HG03342 (cell line): ENCODE results near the gene GFOD2.

ENCODE experiments used
- ATAC-seq: cut with Tn5 transposase; IDR thresholded peaks from one replicate; pipeline ENCODE4 v1.9.1; 2021; ENCODE audit warnings: mild to moderate bottlenecking, moderate library complexity; ENCODE audit not compliant: unreplicated experiment

The GFOD2 gene

DNA sequence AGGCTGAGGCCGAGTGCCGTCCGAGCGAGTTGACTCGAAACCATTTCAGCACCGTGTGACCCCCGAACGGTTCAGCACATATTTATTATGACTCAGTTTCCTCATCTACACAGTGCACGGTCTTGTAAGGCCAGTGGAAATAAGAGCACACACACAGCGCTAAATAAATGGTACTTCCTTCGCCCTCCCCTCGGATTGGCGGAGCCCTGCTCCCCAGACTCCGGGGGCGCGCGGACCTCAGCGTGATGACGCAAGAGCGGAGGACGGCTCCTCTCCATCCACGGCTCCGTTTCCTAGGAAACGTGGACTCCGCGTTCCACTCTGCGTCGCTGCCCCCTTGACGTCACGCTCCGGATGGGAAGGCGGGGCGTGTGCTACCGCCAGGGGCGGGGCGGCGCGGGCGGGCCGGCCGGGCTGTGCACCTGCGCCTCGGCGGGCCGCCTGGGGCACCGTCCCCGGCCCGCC is 58.5 kb downstream of the GFOD2 start, which contains the start of gene PARD6A:
Gene PARD6A (plus strand): TSS at position 397 of the 465 bp plus-strand sequence. CDS start 79 bp downstream, outside the sequence.
- peak; percentile 72 for ATAC-seq

GRCh38 chr16:67659675-67660563 is 59.2 kb downstream of the GFOD2 start, which contains the start of gene ACD:
ACD (minus strand) TSS chr16:67660260; CDS start chr16:67660220, 40 bp downstream.
- ATAC-seq = peak; percentile 44

- ATAC-seq = no peak
Measured at GRCh38 chr16:67658849-67659674, 60.1 kb downstream of the GFOD2 start.

GRCh38 chr16:67657751-67658518 is 61.2 kb downstream of the GFOD2 start:
- ATAC-seq = no peak

GRCh38 chr16:67657017-67657608 is 62.0 kb downstream of the GFOD2 start:
- ATAC-seq = no peak

DNA sequence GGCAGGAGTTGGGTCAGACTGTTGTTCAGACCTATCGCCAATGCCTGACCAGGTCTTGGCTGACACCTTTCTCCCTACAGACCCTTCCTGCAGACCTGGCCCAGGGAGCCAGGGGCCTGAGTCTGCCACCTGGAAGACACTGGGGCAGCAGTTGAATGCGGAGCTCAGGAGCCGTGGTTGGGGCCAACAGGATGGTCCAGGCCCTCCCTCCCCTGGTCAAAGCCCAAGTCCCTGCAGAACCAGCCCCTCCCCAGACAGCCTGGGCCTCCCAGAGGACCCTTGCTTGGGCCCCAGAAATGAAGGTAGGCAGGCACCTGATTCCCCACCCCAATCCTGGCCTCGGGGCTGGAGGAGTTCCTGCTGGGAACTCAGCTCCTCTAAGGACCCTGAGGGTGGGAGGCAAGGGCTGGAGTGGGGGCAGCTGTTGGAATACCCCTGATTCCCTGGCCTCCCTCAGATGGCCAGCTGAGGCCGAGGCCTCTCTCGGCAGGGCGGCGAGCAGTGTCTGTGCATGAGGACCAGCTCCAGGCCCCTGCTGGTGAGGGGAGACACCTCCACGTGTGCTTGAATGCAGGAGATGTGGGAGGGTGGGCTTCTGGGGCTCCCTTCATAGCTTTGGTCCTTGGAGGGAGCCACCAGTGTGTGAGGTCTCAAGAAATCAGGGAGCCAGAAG is 62.6 kb downstream of the GFOD2 start:
- no peak for ATAC-seq

- no peak for ATAC-seq
Measured at GRCh38 chr16:67655363-67655762, 63.8 kb downstream of the GFOD2 start.

DNA sequence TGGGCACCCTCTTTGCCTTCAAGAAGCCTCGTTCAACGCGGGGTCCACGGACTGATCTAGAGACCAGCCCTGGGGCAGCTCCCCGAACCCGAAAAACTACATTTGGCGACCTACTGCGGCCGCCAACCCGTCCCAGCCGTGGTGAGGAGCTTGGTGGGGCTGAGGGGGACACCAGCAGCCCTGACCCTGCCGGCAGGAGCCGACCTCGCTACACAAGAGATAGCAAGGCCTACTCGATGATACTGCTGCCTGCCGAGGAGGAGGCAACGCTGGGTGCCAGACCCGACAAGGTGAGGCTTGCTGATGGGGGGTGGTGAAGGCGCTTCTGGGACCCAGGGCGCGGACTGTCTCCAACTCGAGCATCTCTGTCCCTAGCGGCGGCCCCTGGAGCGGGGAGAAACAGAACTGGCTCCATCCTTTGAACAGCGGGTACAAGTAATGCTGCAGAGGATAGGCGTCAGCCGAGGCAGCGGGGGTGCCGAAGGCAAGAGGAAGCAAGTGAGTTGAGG is 64.7 kb downstream of the GFOD2 start:
- ATAC-seq = no peak

- ATAC-seq = no peak
Measured at GRCh38 chr16:67653789-67654402, 65.2 kb downstream of the GFOD2 start.

DNA sequence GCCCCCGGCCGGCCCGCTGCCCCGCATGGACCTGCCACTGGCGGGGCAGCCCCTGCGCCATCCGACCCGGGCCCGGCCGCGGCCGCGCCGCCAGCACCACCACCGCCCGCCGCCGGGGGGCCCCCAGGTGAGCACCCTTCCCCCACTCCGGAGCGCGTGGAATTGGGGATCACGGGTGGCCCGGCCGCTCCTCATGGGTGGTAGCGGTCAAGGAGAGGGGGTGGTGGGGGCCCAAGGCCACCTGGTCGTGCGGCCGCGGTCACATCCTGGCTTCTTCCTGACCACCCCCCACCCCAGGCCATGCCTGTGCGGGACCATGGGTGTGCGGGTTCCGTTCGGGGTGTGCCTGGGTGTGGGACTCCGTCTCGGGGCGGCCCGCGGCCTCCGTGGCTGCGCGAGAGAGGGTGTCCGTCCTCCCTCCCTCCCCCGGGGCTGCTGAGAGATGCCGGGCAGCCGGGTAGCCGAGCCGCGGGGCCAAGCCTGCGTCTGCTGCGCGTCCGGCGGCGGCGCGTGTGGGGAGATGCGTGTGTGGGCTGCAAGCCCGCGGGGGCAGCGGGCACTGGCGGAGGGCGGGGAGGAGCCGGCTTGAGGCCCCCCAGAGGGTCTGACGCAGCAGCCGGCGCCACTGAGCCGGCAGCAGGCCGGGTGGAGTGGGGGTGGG is 65.9 kb downstream of the GFOD2 start:
- ATAC-seq = no peak

DNA sequence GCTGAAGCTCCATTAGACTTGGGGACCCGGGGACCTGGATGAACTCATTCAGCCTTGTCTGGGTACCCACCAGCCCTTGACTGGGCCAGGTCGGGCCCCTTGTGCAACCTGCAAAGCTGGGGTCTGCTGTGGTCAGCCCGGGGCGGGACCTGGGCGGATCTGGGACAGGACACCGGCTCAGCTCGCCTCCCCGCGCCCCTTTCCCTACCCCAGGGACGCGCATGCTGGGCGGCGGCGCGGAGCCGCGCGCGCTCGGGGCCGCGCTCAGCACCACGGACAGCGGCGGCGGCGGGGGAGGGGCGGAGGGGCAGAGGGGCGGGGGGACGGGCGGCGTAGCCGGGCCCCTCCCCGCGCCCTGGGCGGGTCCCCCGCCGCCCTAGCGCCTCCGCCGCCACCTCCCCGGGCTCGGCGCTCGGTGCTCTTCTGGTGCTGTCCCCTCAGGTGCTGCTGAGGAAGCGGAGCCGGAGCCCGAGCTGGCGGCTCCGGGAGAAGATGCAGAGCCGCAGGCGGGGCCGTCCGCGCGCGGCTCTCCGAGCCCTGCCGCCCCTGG is 66.5 kb downstream of the GFOD2 start:
- ATAC-seq = no peak

DNA sequence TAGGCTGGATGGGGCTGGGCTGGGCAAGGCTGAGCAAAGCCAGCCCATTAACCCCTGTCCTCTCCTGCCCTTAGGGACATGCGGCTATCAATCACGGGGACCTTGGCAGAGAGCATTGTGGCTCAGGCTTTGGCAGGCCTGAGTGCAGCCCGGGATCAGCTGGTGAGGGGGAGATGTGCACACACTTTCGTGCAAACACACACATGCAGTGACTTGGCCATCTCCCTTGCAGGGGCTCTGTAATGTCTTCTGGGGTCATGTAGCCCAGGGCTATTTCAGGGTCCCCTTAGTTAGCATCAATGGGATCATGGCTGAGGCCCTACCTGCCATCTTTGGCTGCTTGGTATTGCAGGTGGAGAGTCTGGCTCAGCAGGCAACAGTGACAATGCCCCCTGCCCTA is 67.3 kb downstream of the GFOD2 start:
- no peak for ATAC-seq

DNA sequence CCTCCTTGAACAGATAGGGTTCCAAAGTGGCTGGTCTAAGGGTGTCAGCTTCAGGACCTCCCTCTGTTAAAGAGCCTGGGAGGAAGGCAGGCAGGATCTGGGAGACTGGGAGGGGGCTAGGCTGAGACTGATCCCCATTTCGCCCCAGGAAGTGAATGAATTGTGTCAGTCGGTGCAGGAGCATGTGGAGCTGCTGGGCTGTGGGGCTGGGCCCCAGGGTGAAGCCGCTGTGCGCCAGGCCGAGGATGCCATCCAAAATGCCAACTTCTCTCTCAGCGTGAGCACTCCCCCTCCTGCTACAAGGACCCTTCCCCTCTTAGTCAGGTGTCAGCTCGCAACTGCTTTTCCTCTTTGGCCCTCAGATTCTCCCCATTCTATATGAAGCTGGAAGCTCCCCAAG is 68.1 kb downstream of the GFOD2 start:
- ATAC-seq = no peak

GRCh38 chr16:67650023-67650422 is 69.1 kb downstream of the GFOD2 start:
- ATAC-seq = no peak

DNA sequence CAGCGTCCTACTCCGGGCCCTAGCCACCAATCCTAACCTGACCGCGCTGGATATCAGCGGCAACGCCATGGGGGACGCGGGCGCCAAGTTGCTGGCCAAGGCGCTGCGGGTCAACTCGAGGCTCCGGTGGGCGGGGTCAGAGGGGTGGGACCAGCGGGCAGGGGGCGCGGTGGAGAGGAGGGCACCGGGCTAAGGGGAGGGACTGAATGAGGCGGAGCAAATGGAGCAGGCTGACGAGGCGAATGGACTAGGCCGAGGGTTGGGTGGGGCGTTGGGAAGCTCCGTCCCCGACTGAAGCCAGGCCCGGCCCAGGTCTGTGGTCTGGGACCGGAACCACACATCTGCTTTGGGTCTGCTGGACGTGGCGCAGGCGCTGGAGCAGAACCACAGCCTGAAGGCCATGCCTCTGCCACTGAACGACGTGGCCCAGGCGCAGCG is 69.6 kb downstream of the GFOD2 start:
- ATAC-seq = no peak

- ATAC-seq = no peak
Measured at GRCh38 chr16:67648764-67649407, 70.2 kb downstream of the GFOD2 start.

- no peak for ATAC-seq
Measured at GRCh38 chr16:67648088-67648763, 70.9 kb downstream of the GFOD2 start.
